Neural progenitor cell (in vitro differentiated cells): ENCODE measurements around the gene ZKSCAN7.

Experiments
- CTCF ChIP-seq: fragments of 200-600 bp; sonication (generic); IDR thresholded peaks from 2 replicates; pipeline ENCODE4 v1.5.1; 2017; ENCODE audit warnings: antibody characterized with exemption, mild to moderate bottlenecking
- EZH2 ChIP-seq: fragments of 200-600 bp; sonication (generic); IDR thresholded peaks from 2 replicates; pipeline ENCODE4 v1.6.1; 2017; ENCODE audit warnings: antibody characterized with exemption, mild to moderate bottlenecking, moderate library complexity
- EZH2phosphoT487 ChIP-seq: fragments of 200-600 bp; sonication (generic); IDR thresholded peaks from 2 replicates; pipeline ENCODE4 v1.6.1; 2017; ENCODE audit warnings: antibody characterized with exemption

- TF ChIP-seq CTCF (no peak), EZH2 (no peak), EZH2phosphoT487 (no peak)
Observed at GRCh38 chr3:44601749-44602148, 46.8 kb downstream of the ZKSCAN7 start.
